AG04450 (cell line): Measurements from ENCODE around the gene NCAM1. TPM values are rescaled to one million over a fixed set of nuclear protein-coding genes. Genes with fewer than 3 reads are reported as not detected.

Experiments used
- CTCF ChIA-PET: fragments of 300-600, 350-600 bp; formaldehyde crosslinking; extraction: SDS; loops from one replicate; lab custom pipeline; 2022; ENCODE audit warnings: antibody characterized with exemption, inconsistent platforms; lab: Charles Lee
- POLR2A ChIA-PET: fragments of 350-600 bp; formaldehyde crosslinking; extraction: SDS; loops from one replicate; lab custom pipeline; 2021; ENCODE audit warnings: antibody characterized with exemption, inconsistent platforms; lab: Yijun Ruan, JAX
- DNase-seq: peaks from one replicate; pipeline ENCODE4 v3.0.0-alpha.2; 2011; ENCODE audit warnings: low read depth, low spot score
- H3K27ac ChIP-seq: one replicate; pipeline ENCODE4 v1.5.1; 2012; ENCODE audit warnings: low read depth, low read length, control low read depth
- H3K27me3 ChIP-seq: one replicate; pipeline ENCODE4 v1.6.0; 2012; ENCODE audit warnings: low read length; ENCODE audit not compliant: control insufficient read depth, insufficient read depth
- H3K4me3 ChIP-seq: 2 replicates; pipeline ENCODE4 v1.5.1; 2011; ENCODE audit warnings: mild to moderate bottlenecking, low read depth, low read length, control low read depth
- H3K9me3 ChIP-seq: 2 replicates; pipeline ENCODE4 v1.5.1; 2012; ENCODE audit warnings: low read length; ENCODE audit not compliant: control insufficient read depth, insufficient read depth
- CTCF ChIP-seq: IDR thresholded peaks from 2 replicates; pipeline ENCODE4 v1.5.1; 2011; ENCODE audit warnings: low read depth, low read length, control low read depth, inconsistent platforms
- polyA plus RNA-seq: library from polyadenylated mRNA; depleted of rRNA; stranded (reverse); fragments of >200 nt; gene quantifications from 2 replicates; pipeline ENCODE4 v1.2.3, GENCODE V29; 2011

NCAM1 gene
- polyA plus RNA-seq, 1 experiment: not detected

GRCh38 chr11:112929432-112929831 is 31.8 kb upstream of the NCAM1 start:
- no peaks in the 10 kb centered on the region for H3K27me3 ChIP-seq
- no peak for TF ChIP-seq CTCF
- DNase-seq: no peak
- H3K9me3 ChIP-seq: no peaks in the 10 kb centered on the region
- no peak overlapping the region for H3K4me3 ChIP-seq
- H3K27ac ChIP-seq: no peak overlapping the region
- CTCF ChIA-PET: no interaction called here
- POLR2A ChIA-PET: no interaction called here

GRCh38 chr11:112931703-112932102 is 29.5 kb upstream of the NCAM1 start:
- no peak for DNase-seq
- no peaks in the 10 kb centered on the region for H3K27me3 ChIP-seq
- POLR2A ChIA-PET: no interaction called here
- no peak overlapping the region for H3K4me3 ChIP-seq
- TF ChIP-seq CTCF: no peak
- CTCF ChIA-PET: no interaction called here
- H3K9me3 ChIP-seq: no peaks in the 10 kb centered on the region
- no peak overlapping the region for H3K27ac ChIP-seq

- no peak overlapping the region for H3K27ac ChIP-seq
- H3K9me3 ChIP-seq: no peaks in the 10 kb centered on the region
- H3K27me3 ChIP-seq: no peaks in the 10 kb centered on the region
- no peak overlapping the region for H3K4me3 ChIP-seq
- ChIA-PET POLR2A (no interaction called here), CTCF (no interaction called here)
- TF ChIP-seq CTCF: no peak
- DNase-seq: no peak
Measured at GRCh38 chr11:112932593-112932992, 28.6 kb upstream of the NCAM1 start.

- DNase-seq: no peak
- no peaks in the 10 kb centered on the region for H3K9me3 ChIP-seq
- H3K4me3 ChIP-seq: no peak overlapping the region
- no peak for TF ChIP-seq CTCF
- H3K27me3 ChIP-seq: no peaks in the 10 kb centered on the region
- no peak overlapping the region for H3K27ac ChIP-seq
- ChIA-PET POLR2A (no interaction called here), CTCF (interaction anchor here (1.2 kb wide), 1 partner anchor 346 kb away, joined by 5 read pairs; no protein-coding TSS in a partner anchor)
Measured at GRCh38 chr11:112933970-112934369, 27.2 kb upstream of the NCAM1 start.

GRCh38 chr11:112941104-112941503 is 20.1 kb upstream of the NCAM1 start:
- Histone ChIP-seq H3K27me3 (no peaks in the 10 kb centered on the region), H3K4me3 (no peak overlapping the region), H3K27ac (no peak overlapping the region), H3K9me3 (no peaks in the 10 kb centered on the region)
- CTCF ChIA-PET: interaction anchor here (1.0 kb wide), 1 partner anchor 353 kb away, joined by 3 read pairs; no protein-coding TSS in a partner anchor
- TF ChIP-seq CTCF: no peak
- POLR2A ChIA-PET: no interaction called here
- DNase-seq: no peak
